ENCODE data around the gene SH3GLB1. TPM values are rescaled to one million over a fixed set of nuclear protein-coding genes. Genes with fewer than 3 reads are reported as not detected.

Gene SH3GLB1
- total and polyA plus RNA-seq, 2 of the 4 experiments (the other 2 are of a cell fraction): 22.2 to 36.5 TPM

DNA sequence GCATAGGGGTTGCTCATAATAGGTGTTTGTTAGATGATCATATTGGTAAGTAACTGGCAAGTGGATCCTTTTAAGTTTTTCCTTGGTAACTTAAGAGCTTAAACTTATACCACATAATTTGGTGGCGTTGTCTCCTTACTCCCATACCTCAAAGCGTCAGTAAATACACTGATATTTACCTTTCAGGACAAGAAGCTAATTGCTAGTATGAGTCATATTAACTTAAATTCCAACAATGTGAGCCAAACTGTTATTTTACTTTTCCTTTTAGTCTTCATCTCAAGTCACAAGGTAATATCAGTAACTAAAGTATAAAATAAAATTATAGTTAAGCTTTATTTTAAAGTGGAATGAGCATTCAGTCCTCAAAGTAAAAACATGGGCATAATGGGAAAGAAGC, 9.0 kb upstream of the SH3GLB1 start:
- TF ChIP-seq SMC3 (IDR thresholded peaks at IDR 0.05; ENCODE audit: low read depth, low read length) (no peak), BHLHE40 (IDR thresholded peaks at IDR 0.05; ENCODE audit: low read depth, low read length) (no peak), MAZ (IDR thresholded peaks at IDR 0.05; ENCODE audit: borderline replicate concordance, low read depth, low read length) (no peak), RAD21 (IDR thresholded peaks at IDR 0.05; ENCODE audit: low read length) (no peak), MAFK (IDR thresholded peaks at IDR 0.05; ENCODE audit: low read depth, low read length) (no peak), RCOR1 (IDR thresholded peaks at IDR 0.05; ENCODE audit: insufficient replicate concordance, low read length) (no peak), NFE2L2 (IDR thresholded peaks at IDR 0.05; ENCODE audit: low read depth, low read length) (no peak), ELK1 (IDR thresholded peaks at IDR 0.05; ENCODE audit: borderline replicate concordance, low read depth, low read length) (no peak), FOS (IDR thresholded peaks at IDR 0.05; ENCODE audit: low read depth, low read length) (no peak), CEBPB (IDR thresholded peaks at IDR 0.05; ENCODE audit: low read depth, low read length) (no peak), RFX5 (IDR thresholded peaks at IDR 0.05; ENCODE audit: low read depth, low read length) (no peak), MXI1 (IDR thresholded peaks at IDR 0.05; ENCODE audit: borderline replicate concordance, low read depth, low read length) (no peak), CHD1 (IDR thresholded peaks at IDR 0.05; ENCODE audit: low read depth, low read length) (no peak), POLR2A (IDR thresholded peaks at IDR 0.05; ENCODE audit: low read depth, low read length) (no peak)
- TF ChIP-seq, protein P1, sequence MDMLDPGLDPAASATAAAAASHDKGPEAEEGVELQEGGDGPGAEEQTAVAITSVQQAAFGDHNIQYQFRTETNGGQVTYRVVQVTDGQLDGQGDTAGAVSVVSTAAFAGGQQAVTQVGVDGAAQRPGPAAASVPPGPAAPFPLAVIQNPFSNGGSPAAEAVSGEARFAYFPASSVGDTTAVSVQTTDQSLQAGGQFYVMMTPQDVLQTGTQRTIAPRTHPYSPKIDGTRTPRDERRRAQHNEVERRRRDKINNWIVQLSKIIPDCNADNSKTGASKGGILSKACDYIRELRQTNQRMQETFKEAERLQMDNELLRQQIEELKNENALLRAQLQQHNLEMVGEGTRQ (IDR thresholded peaks at IDR 0.05; ENCODE audit: low read depth, low read length): no peak
- TF ChIP-seq, protein P2, sequence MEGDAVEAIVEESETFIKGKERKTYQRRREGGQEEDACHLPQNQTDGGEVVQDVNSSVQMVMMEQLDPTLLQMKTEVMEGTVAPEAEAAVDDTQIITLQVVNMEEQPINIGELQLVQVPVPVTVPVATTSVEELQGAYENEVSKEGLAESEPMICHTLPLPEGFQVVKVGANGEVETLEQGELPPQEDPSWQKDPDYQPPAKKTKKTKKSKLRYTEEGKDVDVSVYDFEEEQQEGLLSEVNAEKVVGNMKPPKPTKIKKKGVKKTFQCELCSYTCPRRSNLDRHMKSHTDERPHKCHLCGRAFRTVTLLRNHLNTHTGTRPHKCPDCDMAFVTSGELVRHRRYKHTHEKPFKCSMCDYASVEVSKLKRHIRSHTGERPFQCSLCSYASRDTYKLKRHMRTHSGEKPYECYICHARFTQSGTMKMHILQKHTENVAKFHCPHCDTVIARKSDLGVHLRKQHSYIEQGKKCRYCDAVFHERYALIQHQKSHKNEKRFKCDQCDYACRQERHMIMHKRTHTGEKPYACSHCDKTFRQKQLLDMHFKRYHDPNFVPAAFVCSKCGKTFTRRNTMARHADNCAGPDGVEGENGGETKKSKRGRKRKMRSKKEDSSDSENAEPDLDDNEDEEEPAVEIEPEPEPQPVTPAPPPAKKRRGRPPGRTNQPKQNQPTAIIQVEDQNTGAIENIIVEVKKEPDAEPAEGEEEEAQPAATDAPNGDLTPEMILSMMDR (conservative IDR thresholded peaks at IDR 0.05; ENCODE audit: low read depth, low read length): no peak
- in situ Hi-C loops (cut with MboI; ENCODE audit: low sequenced_read_pairs) (no loop called here), intact Hi-C loops (cut with micrococcal nuclease) (no loop called here), dilution Hi-C loops (cut with HindIII; ENCODE audit: low sequenced_read_pairs, unreplicated experiment) (no loop called here)
- Histone ChIP-seq H3K79me1 (ENCODE audit: low read depth in 1 of 2, low read length in 2 of 2) (no peaks in the 10 kb centered on the region), H3K4me3 (ENCODE audit: insufficient read depth, low read depth, low read length) (no peak overlapping the region), H3K9ac (ENCODE audit: low read depth, low read length) (no peak overlapping the region), H3K18ac (ENCODE audit: low read depth, low read length) (no peak overlapping the region), H2BK15ac (ENCODE audit: low read depth, low read length) (no peak overlapping the region), H3K23ac (ENCODE audit: low read depth, low read length) (no peak overlapping the region), H3K4me1 (ENCODE audit: control insufficient read depth, insufficient read depth, low read length) (no peaks in the 10 kb centered on the region), H2AFZ (replicated peaks; ENCODE audit: low read length, poor library complexity) (no peak overlapping the region), H4K20me1 (ENCODE audit: insufficient read depth, low read length) (no peaks in the 10 kb centered on the region), H3K36me3 (ENCODE audit: control insufficient read depth, insufficient read depth, low read length) (no peaks in the 10 kb centered on the region), H2BK20ac (ENCODE audit: low read depth, low read length) (no peak overlapping the region), H3K4ac (ENCODE audit: low read depth, low read length) (no peak overlapping the region), H3K14ac (replicated peaks; ENCODE audit: low read depth, low read length) (no peak overlapping the region), H3K27me3 (ENCODE audit: control insufficient read depth, insufficient read depth, low read length) (peaks cover 7% of the 10 kb centered on the region), H4K5ac (ENCODE audit: low read depth, low read length) (no peak overlapping the region), H2AK9ac (replicated peaks; ENCODE audit: low read depth, low read length, poor library complexity) (no peak overlapping the region), H3K27ac (ENCODE audit: insufficient read depth, low read length) (no peak overlapping the region), H3K56ac (ENCODE audit: extremely low read depth, insufficient read depth, low read length) (no peak overlapping the region), H4K8ac (ENCODE audit: low read depth in 2 of 2, low read length in 2 of 2) (no peak overlapping the region), H2BK120ac (ENCODE audit: low read depth, low read length) (no peak overlapping the region), H2BK5ac (ENCODE audit: low read depth, low read length, poor library complexity, severe bottlenecking) (no peak overlapping the region), H2AK5ac (ENCODE audit: low read depth, low read length) (no peak overlapping the region), H3K9me1 (ENCODE audit: insufficient read depth, low read length) (no peaks in the 10 kb centered on the region), H4K91ac (ENCODE audit: insufficient read depth, low read depth, low read length) (no peak overlapping the region), H3K4me2 (ENCODE audit: low read depth, low read length) (no peak overlapping the region), H3K9me3 (ENCODE audit: control insufficient read depth, insufficient read depth, low read length) (no peaks in the 10 kb centered on the region)
- no CpG with 5 or more reads among the region's 2 CpGs for WGBS, 2 experiments (ENCODE audit: extremely low coverage in 2 of 2, insufficient read length in 1 of 2)
- CTCF ChIA-PET: interaction anchor here (2.0 kb wide), 1 partner anchor 9 kb away, joined by 10 read pairs; the partner anchor contains the start of gene SH3GLB1
- POLR2A ChIA-PET (ENCODE audit: unreplicated experiment): no interaction called here
- ATAC-seq (ENCODE audit: low read depth) (no peak), DNase-seq (no peak)
- BruUV-seq (replicated peaks): no TSS peak
